GM19455 (cell line): ENCODE data around the gene NBDY.
"Not testable (repeated sequence)": the region's sequence is repeated elsewhere in the genome, so short reads cannot be mapped to it uniquely, and the experiment has no call there.

Experiments
- ATAC-seq: cut with Tn5 transposase; IDR thresholded peaks from one replicate; pipeline ENCODE4 v1.9.1; 2021; ENCODE audit not compliant: unreplicated experiment

The NBDY gene

DNA sequence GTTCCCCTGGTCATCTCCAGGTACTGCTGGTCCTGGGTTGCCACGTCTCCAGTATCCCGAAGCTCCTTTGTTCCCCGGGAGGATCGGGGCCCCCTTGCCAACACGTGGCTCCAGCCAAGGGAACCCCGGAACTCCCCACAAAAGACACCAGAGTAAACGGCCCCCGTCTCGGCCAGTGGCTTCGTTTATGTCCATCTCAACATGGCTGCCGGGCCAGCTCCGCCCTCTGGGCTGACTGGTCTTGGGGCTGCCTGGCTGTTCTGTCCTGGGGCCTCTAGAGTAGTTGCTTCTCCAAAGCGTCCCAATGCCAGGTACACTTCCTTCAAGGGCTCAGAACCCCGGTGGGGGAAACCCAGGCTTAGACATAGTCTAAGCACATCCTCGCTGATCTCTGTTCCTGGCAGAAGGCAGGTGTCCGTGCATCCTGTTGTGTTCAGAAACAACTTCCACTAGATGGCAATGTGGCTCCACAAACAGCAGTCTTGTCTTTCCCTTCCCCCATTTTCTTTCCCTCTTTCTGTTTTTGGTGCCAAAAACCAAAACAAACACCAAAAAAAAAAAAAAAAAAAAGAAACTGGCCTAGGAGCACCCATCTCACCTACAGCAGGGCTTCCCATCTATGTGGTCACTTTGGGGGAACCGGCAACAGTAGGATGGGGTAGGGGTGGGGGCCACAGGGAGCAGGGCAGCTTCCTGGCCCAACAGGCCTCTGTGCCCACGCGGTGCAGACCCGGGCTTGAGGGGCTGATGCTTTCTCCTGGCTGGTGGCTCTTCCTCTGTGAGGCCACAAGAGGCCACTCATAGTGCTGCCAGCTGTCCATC, 35.3 kb downstream of the NBDY start:
- peak; percentile 68 for ATAC-seq

DNA sequence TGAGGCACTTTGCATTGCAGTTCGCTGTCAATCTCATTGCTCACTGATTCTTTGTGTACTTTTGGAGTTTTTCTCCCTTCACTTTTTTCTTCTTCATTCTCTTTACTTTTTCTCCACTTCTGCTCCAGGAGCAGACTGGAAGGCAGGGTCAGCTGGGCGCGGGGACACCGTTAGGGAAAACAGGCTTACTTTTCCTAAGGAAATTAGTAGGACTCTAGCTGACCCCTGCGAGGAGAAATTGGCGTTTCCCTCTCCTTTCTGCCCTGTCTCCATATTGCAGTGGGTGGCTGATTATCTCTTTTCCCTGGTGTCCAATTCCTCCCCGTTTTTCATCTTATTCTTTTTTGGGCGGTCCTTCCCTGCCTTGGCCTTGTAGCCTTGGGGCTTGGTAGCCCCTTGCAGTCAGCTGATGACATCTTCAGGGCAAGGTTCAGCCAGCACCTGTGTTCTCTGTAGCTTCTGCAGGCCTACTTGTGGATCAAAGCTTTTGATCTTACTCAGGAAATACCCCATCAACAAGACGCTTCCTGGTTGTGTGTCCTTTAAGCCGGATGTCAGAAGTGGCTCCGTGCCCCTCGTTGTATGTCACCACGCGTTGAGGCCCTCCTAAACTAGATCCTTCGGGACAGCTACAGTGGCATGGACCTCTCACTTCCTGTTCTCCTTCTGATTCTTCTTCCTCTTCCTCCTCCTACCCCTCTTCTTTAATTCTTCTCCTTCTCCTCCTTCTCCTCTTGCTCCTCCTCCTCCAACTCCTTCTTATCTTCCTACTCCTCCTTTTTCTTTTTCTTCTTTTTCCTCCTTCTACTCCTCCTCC, 36.1 kb downstream of the NBDY start:
- ATAC-seq, result no peak

DNA sequence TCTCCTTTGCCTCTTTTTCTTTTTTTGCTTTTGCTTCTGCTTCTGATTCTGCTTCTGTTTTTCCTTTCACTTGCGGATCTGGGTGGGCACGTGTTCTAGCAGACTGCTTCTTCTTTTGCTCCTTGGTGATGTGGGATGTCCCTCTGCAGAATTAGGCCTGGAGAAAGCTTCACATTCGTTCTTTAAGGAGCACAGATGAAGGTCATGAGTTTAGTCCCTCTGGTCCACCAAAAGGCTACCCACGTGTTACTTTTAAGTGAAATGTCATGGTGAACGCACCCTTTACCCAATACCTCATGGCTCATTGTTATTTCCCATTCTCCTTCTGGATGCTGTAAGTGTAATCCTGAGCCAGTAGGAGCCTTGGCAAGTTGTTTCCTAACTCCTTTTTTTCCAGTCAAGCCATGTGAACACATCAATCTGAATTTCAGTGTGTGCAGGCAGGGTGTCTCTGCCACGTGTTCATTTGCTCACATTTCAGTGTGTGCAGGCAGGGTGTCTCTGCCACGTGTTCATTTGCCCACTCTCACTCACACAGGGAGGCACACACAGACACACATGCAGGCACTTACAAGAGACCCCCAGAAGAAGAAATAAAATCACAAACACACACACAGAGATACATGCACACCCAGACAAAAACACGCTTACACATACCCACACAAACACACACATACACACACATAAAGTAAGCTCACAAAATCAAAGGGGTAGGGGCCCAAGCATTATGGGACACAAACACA, 36.9 kb downstream of the NBDY start:
- no peak for ATAC-seq

GRCh38 chrX:56766554-56767347, 37.7 kb downstream of the NBDY start:
- ATAC-seq, result no peak

- ATAC-seq, result not testable (repeated sequence)
Measured at GRCh38 chrX:56767348-56768119, 38.5 kb downstream of the NBDY start.

DNA sequence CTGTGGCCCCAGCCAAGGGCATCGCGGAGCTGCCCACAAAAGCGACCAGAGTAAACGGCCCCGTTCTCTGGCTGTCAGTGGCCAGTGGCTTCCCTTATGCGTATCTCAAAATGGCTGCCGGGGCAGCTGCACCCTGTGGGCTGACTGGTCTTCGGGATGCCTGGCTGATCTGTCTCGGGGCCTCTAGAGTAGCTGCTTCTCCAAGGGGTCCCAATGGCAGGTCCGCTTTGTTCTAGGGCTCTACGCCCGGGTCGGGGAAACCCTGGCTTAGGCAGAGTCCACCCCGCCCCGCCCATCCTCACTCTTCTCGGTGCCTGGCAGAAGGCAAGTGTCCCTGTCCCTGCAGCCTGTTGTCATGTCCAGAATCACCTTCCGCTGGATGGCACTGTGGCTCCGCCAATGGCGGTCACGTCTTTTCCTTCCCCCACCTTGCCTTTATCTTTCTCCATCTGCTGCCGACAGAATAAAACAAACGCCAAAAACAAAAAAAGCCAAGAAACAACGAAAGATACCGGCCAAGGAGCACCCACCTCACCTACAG, 39.1 kb downstream of the NBDY start:
- not testable (repeated sequence) for ATAC-seq

GRCh38 chrX:56772675-56773521, 43.9 kb downstream of the NBDY start:
- not testable (repeated sequence) for ATAC-seq

DNA sequence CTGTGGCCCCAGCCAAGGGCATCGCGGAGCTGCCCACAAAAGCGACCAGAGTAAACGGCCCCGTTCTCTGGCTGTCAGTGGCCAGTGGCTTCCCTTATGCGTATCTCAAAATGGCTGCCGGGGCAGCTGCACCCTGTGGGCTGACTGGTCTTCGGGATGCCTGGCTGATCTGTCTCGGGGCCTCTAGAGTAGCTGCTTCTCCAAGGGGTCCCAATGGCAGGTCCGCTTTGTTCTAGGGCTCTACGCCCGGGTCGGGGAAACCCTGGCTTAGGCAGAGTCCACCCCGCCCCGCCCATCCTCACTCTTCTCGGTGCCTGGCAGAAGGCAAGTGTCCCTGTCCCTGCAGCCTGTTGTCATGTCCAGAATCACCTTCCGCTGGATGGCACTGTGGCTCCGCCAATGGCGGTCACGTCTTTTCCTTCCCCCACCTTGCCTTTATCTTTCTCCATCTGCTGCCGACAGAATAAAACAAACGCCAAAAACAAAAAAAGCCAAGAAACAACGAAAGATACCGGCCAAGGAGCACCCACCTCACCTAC, 44.5 kb downstream of the NBDY start:
- ATAC-seq, result not testable (repeated sequence)

DNA sequence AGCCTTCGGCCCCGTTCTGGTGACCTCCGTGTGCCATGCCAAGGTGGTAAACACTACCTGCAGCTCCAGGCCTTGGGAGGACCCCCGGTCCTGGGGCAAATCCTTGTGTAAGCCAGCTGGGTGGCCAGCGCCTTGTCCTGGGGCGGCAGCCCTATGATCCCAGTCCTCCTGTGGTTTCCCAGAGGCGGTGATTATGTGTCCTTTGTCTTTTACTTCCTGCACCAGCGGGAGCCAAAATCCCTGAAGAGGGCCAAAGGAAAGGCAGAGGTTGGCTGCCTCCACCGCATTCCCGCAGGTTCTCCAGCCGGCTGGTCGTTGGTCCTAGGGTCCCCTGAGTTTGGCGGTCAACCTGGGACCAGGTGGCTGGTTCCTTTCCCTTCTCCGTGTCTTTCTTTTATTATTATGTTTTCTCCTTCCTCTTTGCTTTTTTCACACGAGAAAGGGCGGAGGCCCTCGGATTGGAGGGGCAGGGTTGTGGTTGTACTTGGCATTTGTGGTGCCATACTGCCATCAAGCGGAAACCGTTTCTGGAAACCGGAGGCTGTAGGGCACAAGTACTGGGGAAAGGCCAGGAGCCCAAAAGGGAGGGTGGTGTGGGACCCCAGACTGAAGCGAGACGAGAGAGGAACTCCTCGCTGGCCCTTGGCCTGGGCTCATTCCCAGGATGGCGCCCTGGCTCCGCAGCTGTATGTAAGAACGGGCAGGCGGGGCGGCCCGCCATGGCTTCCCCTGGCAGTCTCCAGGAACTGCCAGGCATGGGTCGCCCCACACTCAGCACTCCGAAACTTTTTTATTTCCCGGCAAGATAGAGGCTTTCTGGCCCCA, 49.3 kb downstream of the NBDY start:
- not testable (repeated sequence) for ATAC-seq

DNA sequence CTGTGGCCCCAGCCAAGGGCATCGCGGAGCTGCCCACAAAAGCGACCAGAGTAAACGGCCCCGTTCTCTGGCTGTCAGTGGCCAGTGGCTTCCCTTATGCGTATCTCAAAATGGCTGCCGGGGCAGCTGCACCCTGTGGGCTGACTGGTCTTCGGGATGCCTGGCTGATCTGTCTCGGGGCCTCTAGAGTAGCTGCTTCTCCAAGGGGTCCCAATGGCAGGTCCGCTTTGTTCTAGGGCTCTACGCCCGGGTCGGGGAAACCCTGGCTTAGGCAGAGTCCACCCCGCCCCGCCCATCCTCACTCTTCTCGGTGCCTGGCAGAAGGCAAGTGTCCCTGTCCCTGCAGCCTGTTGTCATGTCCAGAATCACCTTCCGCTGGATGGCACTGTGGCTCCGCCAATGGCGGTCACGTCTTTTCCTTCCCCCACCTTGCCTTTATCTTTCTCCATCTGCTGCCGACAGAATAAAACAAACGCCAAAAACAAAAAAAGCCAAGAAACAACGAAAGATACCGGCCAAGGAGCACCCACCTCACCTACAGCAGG, 50.0 kb downstream of the NBDY start:
- ATAC-seq, result not testable (repeated sequence)

GRCh38 chrX:56780681-56781649, 51.9 kb downstream of the NBDY start:
- not testable (repeated sequence) for ATAC-seq

- no peak for ATAC-seq
Measured at GRCh38 chrX:56782352-56782751, 53.3 kb downstream of the NBDY start.

DNA sequence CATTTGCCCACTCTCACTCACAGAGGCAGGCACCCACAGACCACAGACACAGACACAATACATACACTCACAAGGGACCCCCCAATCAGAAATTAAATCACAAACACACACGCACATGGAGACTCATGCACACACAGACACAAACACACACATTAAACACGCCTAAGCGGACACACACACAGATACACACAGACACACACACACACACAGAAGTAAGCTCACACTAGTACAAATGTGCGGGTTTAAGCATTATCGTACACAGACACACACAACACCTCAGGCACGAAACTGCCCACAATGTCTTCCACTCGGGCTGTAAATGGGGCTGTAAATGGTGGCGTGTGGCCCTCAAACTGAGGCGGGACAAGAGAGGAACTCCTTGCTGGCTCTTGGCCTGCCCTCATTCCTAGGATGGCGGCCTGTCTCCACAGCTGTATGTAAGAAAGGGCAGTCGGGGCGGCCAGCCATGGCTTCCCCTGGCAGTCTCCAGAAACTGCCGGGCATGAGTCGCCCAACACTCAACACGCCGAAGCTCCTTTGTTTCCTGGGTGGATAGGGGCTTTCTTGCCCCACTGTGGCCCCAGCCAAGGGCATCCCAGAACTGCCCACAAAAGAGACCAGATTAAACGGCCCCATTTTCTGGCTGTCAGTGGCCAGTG, 53.9 kb downstream of the NBDY start:
- no peak for ATAC-seq

DNA sequence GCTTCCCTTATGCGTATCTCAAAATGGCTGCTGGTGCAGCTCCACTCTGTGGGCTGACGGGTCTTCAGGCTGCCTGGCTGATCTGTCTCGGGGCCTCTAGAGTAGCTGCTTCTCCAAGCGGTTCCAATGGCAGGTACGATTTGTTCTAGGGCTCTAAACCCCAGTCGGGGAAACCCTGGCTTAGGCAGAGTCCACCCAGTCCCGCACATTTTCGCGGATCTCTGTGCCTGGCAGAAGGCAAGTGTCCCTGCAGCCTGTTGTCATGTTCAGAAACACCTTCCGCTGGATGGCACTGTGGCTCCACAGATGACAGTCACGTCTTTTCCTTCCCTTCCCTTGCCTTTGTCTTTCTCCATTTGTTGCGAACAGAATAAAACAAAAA, 54.4 kb downstream of the NBDY start:
- no peak for ATAC-seq

DNA sequence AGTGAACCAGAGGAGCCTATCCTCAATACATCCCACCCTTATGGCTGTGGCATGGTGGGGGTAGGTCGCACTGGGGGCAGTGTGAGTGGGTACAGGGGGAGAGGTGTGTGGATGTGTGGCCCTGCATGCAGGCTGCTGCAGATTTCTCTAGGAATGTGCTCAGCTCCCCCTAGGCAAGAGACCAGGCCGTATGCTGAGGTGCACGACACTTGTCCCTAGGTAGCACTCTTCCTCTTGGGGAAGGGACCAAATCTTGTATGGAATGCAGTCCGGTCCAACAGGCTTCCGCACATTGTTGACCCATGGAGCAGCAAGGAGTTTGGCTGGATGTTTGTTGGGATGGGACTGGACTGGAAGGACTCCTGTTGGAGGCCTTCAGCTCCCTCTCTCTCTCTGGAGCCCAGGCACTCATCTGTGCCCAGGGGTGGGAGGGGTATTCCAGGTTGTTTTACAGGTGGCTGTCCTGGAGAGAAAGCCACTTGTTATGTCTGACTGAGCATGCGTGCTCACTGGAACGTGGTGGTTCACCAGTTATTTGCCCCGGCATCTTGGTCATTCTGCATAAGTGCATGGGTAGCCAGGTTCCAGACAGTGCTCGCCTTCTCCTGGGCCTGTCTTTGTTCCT, 55.1 kb downstream of the NBDY start:
- no peak for ATAC-seq
